Gastroesophageal sphincter (tissue), 3 donors: Measurements from ENCODE around the gene CLASP1.

Experiments used
- CTCF ChIP-seq, 4 experiments: fragments of 200-600 bp in 2 of 4; fragments of 450-650 bp in 2 of 4; sonication (generic) in 1 of 4; IDR thresholded peaks; one replicate each; pipeline ENCODE4 v1.5.1; 2017 to 2019; ENCODE audit warnings: antibody characterized with exemption in 4 of 4, mild to moderate bottlenecking in 2 of 4, moderate library complexity in 2 of 4
- EP300 ChIP-seq: sonication (generic); formaldehyde crosslinking; IDR thresholded peaks from one replicate; pipeline ENCODE4 v1.6.1; 2017; ENCODE audit warnings: antibody characterized with exemption, mild to moderate bottlenecking
- POLR2A ChIP-seq, 2 donors: fragments of 450-650 bp; IDR thresholded peaks; one replicate each; pipeline ENCODE4 v1.6.1; 2017; ENCODE audit warnings: antibody characterized with exemption in 2 of 2, mild to moderate bottlenecking in 2 of 2, moderate library complexity in 1 of 2
- POLR2AphosphoS5 ChIP-seq: sonication (generic); formaldehyde crosslinking; IDR thresholded peaks from one replicate; pipeline ENCODE4 v1.6.1; 2017; ENCODE audit warnings: antibody characterized with exemption

- TF ChIP-seq POLR2A (IDR thresholded peaks at IDR 0.05) (no peak), CTCF (IDR thresholded peaks at IDR 0.05) (no peak), EP300 (no peak), POLR2AphosphoS5 (no peak)
Measured at GRCh38 chr2:121451398-121451797, 197.9 kb downstream of the CLASP1 start.
